Osteoblast (primary cell): ENCODE measurements around the gene PMPCA. TPM values are rescaled to one million over a fixed set of nuclear protein-coding genes. Genes with fewer than 3 reads are reported as not detected.

Source experiments
- DNase-seq: peaks from one replicate; pipeline ENCODE4 v3.0.0; 2011; ENCODE audit warnings: low spot score, mixed read lengths; ENCODE audit not compliant: insufficient read length; ENCODE audit errors: missing footprints
- H2AFZ ChIP-seq: 2 replicates; pipeline ENCODE4 v1.6.0; 2011; ENCODE audit warnings: mild to moderate bottlenecking, low read length
- H3K27ac ChIP-seq: 2 replicates; pipeline ENCODE4 v1.5.1; 2011; ENCODE audit warnings: mild to moderate bottlenecking, low read depth, low read length, moderate library complexity
- H3K27me3 ChIP-seq: 2 replicates; pipeline ENCODE4 v1.6.0; 2012; ENCODE audit warnings: mild to moderate bottlenecking, control low read depth, inconsistent platforms, low read length, moderate library complexity; ENCODE audit not compliant: insufficient read depth
- H3K36me3 ChIP-seq: 2 replicates; pipeline ENCODE4 v1.5.1; 2011; ENCODE audit warnings: mild to moderate bottlenecking, low read length, control low read depth, moderate library complexity; ENCODE audit not compliant: insufficient read depth
- H3K4me1 ChIP-seq: 2 replicates; pipeline ENCODE4 v1.5.1; 2011; ENCODE audit warnings: mild to moderate bottlenecking, low read length, control low read depth, moderate library complexity; ENCODE audit not compliant: insufficient read depth
- H3K4me2 ChIP-seq: 2 replicates; pipeline ENCODE4 v1.6.0; 2011; ENCODE audit warnings: mild to moderate bottlenecking, low read length; ENCODE audit not compliant: insufficient read depth
- H3K4me3 ChIP-seq: fragments of 200-600 bp; sonication (generic); 3 replicates; pipeline ENCODE4 v1.5.1; 2012; ENCODE audit warnings: mild to moderate bottlenecking, low read length, inconsistent platforms; ENCODE audit not compliant: insufficient read depth
- H3K79me2 ChIP-seq: 2 replicates; pipeline ENCODE4 v1.6.0; 2012; ENCODE audit warnings: mild to moderate bottlenecking, low read length, control low read depth, inconsistent platforms; ENCODE audit not compliant: insufficient read depth
- H3K9me3 ChIP-seq: 2 replicates; pipeline ENCODE4 v1.5.1; 2011; ENCODE audit warnings: low read depth, low read length, control low read depth
- H4K20me1 ChIP-seq: 2 replicates; pipeline ENCODE4 v1.6.0; 2012; ENCODE audit warnings: mild to moderate bottlenecking, low read length, control low read depth; ENCODE audit not compliant: insufficient read depth
- CTCF ChIP-seq: IDR thresholded peaks from 2 replicates; pipeline ENCODE4 v1.5.1; 2011; ENCODE audit warnings: mild to moderate bottlenecking, low read depth, low read length, moderate library complexity; ENCODE audit errors: extremely low read depth
- total RNA-seq: library from RNA; depleted of rRNA; stranded (reverse); fragments of >200 nt; gene quantifications from 2 replicates; pipeline ENCODE4 v1.2.3, GENCODE V29; 2012

Gene PMPCA
- total RNA-seq, 1 donor: 39.1 TPM

GRCh38 chr9:136465500-136466154 lies 55.2 kb downstream of the PMPCA start:
- H3K27me3 ChIP-seq: no peaks in the 10 kb centered on the region
- H3K27ac ChIP-seq: no peak overlapping the region
- H2AFZ ChIP-seq: no peak overlapping the region
- peaks cover 66% of the 10 kb centered on the region for H3K79me2 ChIP-seq
- H3K4me1 ChIP-seq: no peaks in the 10 kb centered on the region
- peaks cover 41% of the 10 kb centered on the region for H4K20me1 ChIP-seq
- H3K9me3 ChIP-seq: no peaks in the 10 kb centered on the region
- no peak overlapping the region for H3K4me2 ChIP-seq
- no peak for DNase-seq
- H3K36me3 ChIP-seq: peaks cover 98% of the 10 kb centered on the region
- no peak for TF ChIP-seq CTCF
- no peak overlapping the region for H3K4me3 ChIP-seq

- no peak for TF ChIP-seq CTCF
- no peak overlapping the region for H2AFZ ChIP-seq
- H3K27me3 ChIP-seq: no peaks in the 10 kb centered on the region
- DNase-seq: no peak
- H3K4me3 ChIP-seq: no peak overlapping the region
- H3K4me1 ChIP-seq: no peaks in the 10 kb centered on the region
- peaks cover 98% of the 10 kb centered on the region for H3K36me3 ChIP-seq
- H3K4me2 ChIP-seq: no peak overlapping the region
- H4K20me1 ChIP-seq: peaks cover 46% of the 10 kb centered on the region
- H3K79me2 ChIP-seq: peaks cover 72% of the 10 kb centered on the region
- no peak overlapping the region for H3K27ac ChIP-seq
- no peaks in the 10 kb centered on the region for H3K9me3 ChIP-seq
Observed at GRCh38 chr9:136466155-136466541, 55.7 kb downstream of the PMPCA start.

- peaks cover 78% of the 10 kb centered on the region for H3K79me2 ChIP-seq
Observed at GRCh38 chr9:136467766-136468165, 57.3 kb downstream of the PMPCA start.

GRCh38 chr9:136470356-136470755 lies 59.9 kb downstream of the PMPCA start:
- no peaks in the 10 kb centered on the region for H3K27me3 ChIP-seq
- peaks cover 97% of the 10 kb centered on the region for H3K36me3 ChIP-seq
- H3K9me3 ChIP-seq: no peaks in the 10 kb centered on the region
- peaks cover 71% of the 10 kb centered on the region for H4K20me1 ChIP-seq
- DNase-seq: no peak
- no peak overlapping the region for H3K4me3 ChIP-seq
- TF ChIP-seq CTCF: no peak
- no peak overlapping the region for H3K4me2 ChIP-seq
- peaks cover 89% of the 10 kb centered on the region for H3K79me2 ChIP-seq
- H3K27ac ChIP-seq: no peak overlapping the region
- H2AFZ ChIP-seq: no peak overlapping the region
- no peaks in the 10 kb centered on the region for H3K4me1 ChIP-seq

More at GRCh38 chr9:136467766-136468165, 57.3 kb downstream of the PMPCA start:
- H4K20me1 ChIP-seq: peaks cover 56% of the 10 kb centered on the region
- no peaks in the 10 kb centered on the region for H3K9me3 ChIP-seq
- no peak for TF ChIP-seq CTCF
- H3K27me3 ChIP-seq: no peaks in the 10 kb centered on the region
- no peak overlapping the region for H3K4me3 ChIP-seq
- H2AFZ ChIP-seq: no peak overlapping the region
- no peak overlapping the region for H3K27ac ChIP-seq
- no peak for DNase-seq
- H3K4me2 ChIP-seq: no peak overlapping the region
- peaks cover 98% of the 10 kb centered on the region for H3K36me3 ChIP-seq
- no peaks in the 10 kb centered on the region for H3K4me1 ChIP-seq
